ENCODE measurements around the gene ZNF280D.

GRCh38 chr15:56749982-56750381, 16.7 kb upstream of the ZNF280D start:
- TF ChIP-seq CTCF (IDR thresholded peaks at IDR 0.05) (no peak), POLR2A (IDR thresholded peaks at IDR 0.05) (no peak)
